HepG2 (cell line): ENCODE measurements around the gene PGK2. TPM values are rescaled to one million over a fixed set of nuclear protein-coding genes. Genes with fewer than 3 reads are reported as not detected.
A peak's percentile ranks its signal among the peaks of the same experiment; 100 is the strongest.

ENCODE experiments used
- CEBPB ChIP-seq: IDR thresholded peaks from 2 replicates; pipeline ENCODE4 v1.6.1; 2011; ENCODE audit warnings: low read depth, low read length, improper control_type of control experiment, borderline replicate concordance
- CREB3 ChIP-seq: sonication (generic); formaldehyde crosslinking; IDR thresholded peaks from 2 replicates; pipeline ENCODE4 v1.5.0; 2020; ENCODE audit warnings: missing genetic modification reagents
- FOXC1 ChIP-seq: sonication (generic); formaldehyde crosslinking; IDR thresholded peaks from 2 replicates; pipeline ENCODE4 v1.8.0; 2022; ENCODE audit warnings: mild to moderate bottlenecking, missing genetic modification reagents, borderline replicate concordance
- GABPA ChIP-seq, 2 experiments: IDR thresholded peaks; 2 replicates each; pipeline ENCODE4 v1.6.1; 2011 to 2016; ENCODE audit warnings: low read depth in 2 of 2, low read length in 1 of 2, missing biosample characterization in 1 of 2, missing genetic modification characterization in 1 of 2
- NFE2L2 ChIP-seq: fragments of 150-350 bp; IDR thresholded peaks from 2 replicates; pipeline ENCODE4 v1.6.1; 2014; ENCODE audit warnings: low read length
- PBX3 ChIP-seq: sonication (generic); formaldehyde crosslinking; IDR thresholded peaks from 2 replicates; pipeline ENCODE4 v1.8.1; 2023; ENCODE audit warnings: missing genetic modification reagents, inconsistent platforms, borderline replicate concordance
- PLRG1 ChIP-seq: fragments of 450-650 bp; conservative IDR thresholded peaks from 2 replicates; pipeline ENCODE4 v1.6.1; 2016
- RNF219 ChIP-seq: sonication (generic); formaldehyde crosslinking; IDR thresholded peaks from 2 replicates; pipeline ENCODE4 v1.5.0; 2020; ENCODE audit warnings: mild to moderate bottlenecking, missing genetic modification reagents
- RXRB ChIP-seq: IDR thresholded peaks from 2 replicates; pipeline ENCODE4 v1.6.1; 2016; ENCODE audit warnings: borderline replicate concordance, missing genetic modification reagents, missing compliant biosample characterization
- TBL1XR1 ChIP-seq: fragments of 150-350 bp; IDR thresholded peaks from 2 replicates; pipeline ENCODE4 v1.6.1; 2014; ENCODE audit warnings: borderline replicate concordance, low read length; ENCODE audit not compliant: partially characterized antibody
- ZBTB43 ChIP-seq: sonication (generic); formaldehyde crosslinking; conservative IDR thresholded peaks from 2 replicates; pipeline ENCODE4 v1.4.0; 2020; ENCODE audit warnings: missing genetic modification reagents
- ZFP90 ChIP-seq: sonication (generic); formaldehyde crosslinking; IDR thresholded peaks from 2 replicates; pipeline ENCODE4 v1.8.0; 2022; ENCODE audit warnings: missing genetic modification reagents, mild to moderate bottlenecking, inconsistent platforms, borderline replicate concordance
- ZNF33B ChIP-seq: sonication (generic); formaldehyde crosslinking; IDR thresholded peaks from 2 replicates; pipeline ENCODE4 v1.5.1; 2020; ENCODE audit warnings: mild to moderate bottlenecking, missing genetic modification reagents
- ZNF460 ChIP-seq: sonication (generic); formaldehyde crosslinking; IDR thresholded peaks from 2 replicates; pipeline ENCODE4 v1.5.1; 2020; ENCODE audit warnings: missing genetic modification reagents, mild to moderate bottlenecking, borderline replicate concordance
- ZNF552 ChIP-seq: sonication (generic); formaldehyde crosslinking; IDR thresholded peaks from 2 replicates; pipeline ENCODE4 v1.9.0; 2022; ENCODE audit warnings: missing genetic modification reagents, mild to moderate bottlenecking, borderline replicate concordance
- ZNF557 ChIP-seq: sonication (generic); formaldehyde crosslinking; IDR thresholded peaks from 2 replicates; pipeline ENCODE4 v1.4.0; 2020; ENCODE audit warnings: missing genetic modification reagents
- ZNF605 ChIP-seq: sonication (generic); formaldehyde crosslinking; IDR thresholded peaks from 2 replicates; pipeline ENCODE4 v1.8.0; 2022; ENCODE audit warnings: mild to moderate bottlenecking, missing genetic modification reagents
- ZNF614 ChIP-seq: IDR thresholded peaks from 2 replicates; pipeline ENCODE4 v1.6.1; 2018; ENCODE audit warnings: missing biosample characterization, missing genetic modification reagents, inconsistent platforms, borderline replicate concordance
- ZNF710 ChIP-seq: sonication (generic); formaldehyde crosslinking; IDR thresholded peaks from 2 replicates; pipeline ENCODE4 v1.5.0; 2020; ENCODE audit warnings: mild to moderate bottlenecking, missing genetic modification reagents, borderline replicate concordance
- ZNF879 ChIP-seq: sonication (generic); formaldehyde crosslinking; IDR thresholded peaks from 2 replicates; pipeline ENCODE4 v1.8.1; 2023; ENCODE audit warnings: missing genetic modification reagents
- ZSCAN5A ChIP-seq: sonication (generic); formaldehyde crosslinking; IDR thresholded peaks from 2 replicates; pipeline ENCODE4 v1.8.0; 2022; ENCODE audit warnings: mild to moderate bottlenecking, missing genetic modification reagents, borderline replicate concordance
- polyA plus RNA-seq, 8 experiments: library from polyadenylated mRNA; depleted of rRNA in 3 of 8; stranded (reverse) in 7 of 8; unstranded in 1 of 8; fragments of >200 nt; fragmentation: Illumina TruSeq in 4 of 8; extraction: Trizol in 4 of 8; gene quantifications; 2 replicates each; pipeline versions ENCODE4 v1.2.1 to v1.2.3, GENCODE V29; 2011 to 2016; ENCODE audit warnings: low read depth in 4 of 8, missing spikeins in 1 of 8, mixed read lengths in 1 of 8; ENCODE audit not compliant: insufficient read depth in 1 of 8
- total RNA-seq, 5 experiments: library from RNA; depleted of rRNA; stranded (reverse); fragments of >200 nt; fragmentation: Illumina TruSeq; extraction: Trizol; gene quantifications; 2 replicates each; pipeline ENCODE4 v1.2.3, GENCODE V29; 2016; ENCODE audit warnings: low read depth in 1 of 5

The PGK2 gene
- total and polyA plus RNA-seq, 2 of the 13 experiments (the other 11 are each of a cell fraction or from before 2014, with no cell fraction given), result not detected

- TF ChIP-seq ZNF879 (CRISPR knock-in tag) (no peak), RNF219 (no peak), ZBTB43 (CRISPR knock-in tag) (no peak), ZNF557 (CRISPR knock-in tag) (peak; percentile 65; the same call in 1 of the 2 replicates), GABPA (IDR thresholded peaks at IDR 0.05; ENCODE audit: low read depth, low read length) (no peak), GABPA (CRISPR knock-in tag; IDR thresholded peaks at IDR 0.05; ENCODE audit: low read depth) (no peak), ZFP90 (CRISPR knock-in tag) (no peak), PBX3 (CRISPR knock-in tag) (no peak), ZSCAN5A (peak; percentile 54; the same call in 1 of the 2 replicates), ZNF605 (CRISPR knock-in tag) (no peak), RXRB (CRISPR knock-in tag) (peak; percentile 75), CEBPB (peak; percentile 99), PLRG1 (no peak), FOXC1 (no peak), ZNF460 (no peak; the same call in 1 of the 2 replicates), ZNF33B (CRISPR knock-in tag) (no peak), NFE2L2 (no peak), ZNF614 (CRISPR knock-in tag) (peak; percentile 98), TBL1XR1 (no peak), ZNF710 (CRISPR knock-in tag) (peak; percentile 58; the same call in 1 of the 2 replicates), ZNF552 (CRISPR knock-in tag) (no peak), CREB3 (CRISPR knock-in tag) (no peak)
These were observed 20.3 kb downstream of the PGK2 start (continued) for GRCh38 chr6:49766762-49767161.
